Measurements from ENCODE around the gene IER5L. TPM values are rescaled to one million over a fixed set of nuclear protein-coding genes. Genes with fewer than 3 reads are reported as not detected.

IER5L gene
- 15.7 and 25.8 TPM in 2 replicates for total RNA-seq

GRCh38 chr9:129177791-129178567 lies at the start of gene IER5L:
Gene IER5L, minus strand, starts transcription at chr9:129178261. Its CDS starts 209 bp downstream, at chr9:129178052.

Other genes with a start within 250 kb of the IER5L start
- 20.8 and 21.0 TPM in 2 replicates for gene DOLK, start 230.7 kb downstream of the IER5L start, total RNA-seq
- 42.7 and 81.1 TPM in 2 replicates for gene NUP188, start 230.6 kb downstream of the IER5L start, total RNA-seq
- gene SH3GLB2, start 149.9 kb downstream of the IER5L start, total RNA-seq = 46.5 and 60.2 TPM in 2 replicates
- gene MIGA2, start 141.6 kb downstream of the IER5L start, total RNA-seq = 18.8 and 26.9 TPM in 2 replicates
- 12.2 and 16.4 TPM in 2 replicates for gene DOLPP1, start 97.2 kb downstream of the IER5L start, total RNA-seq
- 12.6 and 37.2 TPM in 2 replicates for gene CRAT, start 67.5 kb downstream of the IER5L start, total RNA-seq
- gene PTPA, start 66.8 kb downstream of the IER5L start, total RNA-seq = 50.9 and 68.9 TPM in 2 replicates